Muscle of back (tissue), 11 donors: ENCODE data around the gene PSMB10. TPM values are rescaled to one million over a fixed set of nuclear protein-coding genes. Genes with fewer than 3 reads are reported as not detected.
"Not testable (repeated sequence)": the region's sequence is repeated elsewhere in the genome, so short reads cannot be mapped to it uniquely, and the experiment has no call there.

ENCODE experiments used
- DNase-seq, 3 donors: peaks; one replicate each; pipeline versions ENCODE4 v3.0.0 to v3.0.0-alpha.2; 2013
- polyA plus RNA-seq, 10 donors: library from polyadenylated mRNA; unstranded; fragments of 120-200 nt; gene quantifications; one replicate each; pipeline ENCODE4 v1.2.1, GENCODE V29; 2013; ENCODE audit not compliant: insufficient read length in 10 of 10

The PSMB10 gene
- polyA plus RNA-seq, 10 donors: 18.4 to 35.8 (median 26.8) TPM

GRCh38 chr16:67943619-67944504, 7.2 kb upstream of the PSMB10 start, which contains the start of gene LCAT:
Gene LCAT (minus strand): TSS chr16:67944120. CDS start chr16:67944101, 19 bp downstream.
- DNase-seq: peak in 1 of 3 donors; percentile 70

- DNase-seq: no peak
Observed at GRCh38 chr16:67943256-67943618, 6.6 kb upstream of the PSMB10 start.

GRCh38 chr16:67942510-67943255, 6.0 kb upstream of the PSMB10 start:
- no peak for DNase-seq

GRCh38 chr16:67942200-67942509, 5.5 kb upstream of the PSMB10 start:
- no peak for DNase-seq

GRCh38 chr16:67941469-67942199, 5.0 kb upstream of the PSMB10 start:
- DNase-seq: no peak

GRCh38 chr16:67940446-67941089, 3.9 kb upstream of the PSMB10 start:
- DNase-seq: no peak

- no peak for DNase-seq
Observed at GRCh38 chr16:67939507-67940445, 3.1 kb upstream of the PSMB10 start.

GRCh38 chr16:67937713-67938112, 1.1 kb upstream of the PSMB10 start:
- not testable (repeated sequence) for DNase-seq

- DNase-seq: peak in 1 of 3 donors; percentile 85
Observed at GRCh38 chr16:67936880-67937605, 393 bp upstream of the PSMB10 start.

- DNase-seq: peak; percentile 91 to 97 (median 93)
Observed at GRCh38 chr16:67935402-67936123, 1.1 kb downstream of the PSMB10 start.

- DNase-seq: peak in 1 of 3 donors; percentile 52
Observed at GRCh38 chr16:67935101-67935401, 1.6 kb downstream of the PSMB10 start.

GRCh38 chr16:67934306-67935100, 2.1 kb downstream of the PSMB10 start:
- DNase-seq: peak in 1 of 3 donors; percentile 32

- DNase-seq: no peak
Observed at GRCh38 chr16:67933805-67934204, 2.8 kb downstream of the PSMB10 start.

- peak in 1 of 3 donors; percentile 5 for DNase-seq
Observed at GRCh38 chr16:67932462-67932840, 4.2 kb downstream of the PSMB10 start.

- no peak for DNase-seq
Observed at GRCh38 chr16:67931712-67932461, 4.8 kb downstream of the PSMB10 start, which contains the start of gene CTRL. Gene CTRL (minus strand): TSS chr16:67931862. CDS start chr16:67931852, 10 bp downstream.

GRCh38 chr16:67930678-67931211, 5.9 kb downstream of the PSMB10 start:
- no peak for DNase-seq

GRCh38 chr16:67930191-67930590, 6.5 kb downstream of the PSMB10 start:
- no peak for DNase-seq
